Occipital lobe (tissue), 2 donors: ENCODE measurements around the gene FGD5. TPM values are rescaled to one million over a fixed set of nuclear protein-coding genes. Genes with fewer than 3 reads are reported as not detected.

ENCODE experiments used
- DNase-seq: peaks from one replicate; lab custom pipeline; 2025; lab: John Stamatoyannopoulos, UW
- total RNA-seq: library from RNA; depleted of rRNA; stranded (reverse); fragments of >200 nt; gene quantifications from one replicate; pipeline ENCODE4 v1.2.3, GENCODE V29; 2014

The FGD5 gene
- total RNA-seq, 1 donor from 2014 or later: 2.7 TPM

DNA sequence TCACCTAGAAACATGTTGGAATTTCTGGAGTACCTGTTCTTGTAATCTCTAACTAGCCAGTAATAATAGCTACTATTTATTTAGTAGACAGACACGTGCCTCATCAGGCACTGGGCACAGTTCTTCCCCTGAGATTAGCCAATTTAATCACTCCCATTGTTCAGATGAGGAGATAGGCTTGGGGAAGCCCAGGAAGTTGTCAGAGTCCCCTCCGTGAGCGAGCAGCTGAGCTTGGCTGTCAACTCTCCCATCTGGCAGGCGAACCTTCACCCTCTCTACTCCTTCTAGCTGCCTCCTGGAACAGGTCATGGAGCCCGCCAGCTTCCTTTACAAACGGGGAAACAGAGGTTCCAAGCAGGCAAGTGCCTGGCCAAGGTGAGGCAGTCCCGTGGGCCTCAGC lies 31.1 kb upstream of the FGD5 start:
- no peak for DNase-seq

- DNase-seq: no peak
Measured at GRCh38 chr3:14788644-14789043, 30.1 kb upstream of the FGD5 start.

GRCh38 chr3:14789221-14789620 lies 29.5 kb upstream of the FGD5 start:
- DNase-seq: no peak

GRCh38 chr3:14789640-14790285 lies 29.0 kb upstream of the FGD5 start:
- no peak for DNase-seq

- no peak for DNase-seq
Measured at GRCh38 chr3:14791343-14791945, 27.3 kb upstream of the FGD5 start.

DNA sequence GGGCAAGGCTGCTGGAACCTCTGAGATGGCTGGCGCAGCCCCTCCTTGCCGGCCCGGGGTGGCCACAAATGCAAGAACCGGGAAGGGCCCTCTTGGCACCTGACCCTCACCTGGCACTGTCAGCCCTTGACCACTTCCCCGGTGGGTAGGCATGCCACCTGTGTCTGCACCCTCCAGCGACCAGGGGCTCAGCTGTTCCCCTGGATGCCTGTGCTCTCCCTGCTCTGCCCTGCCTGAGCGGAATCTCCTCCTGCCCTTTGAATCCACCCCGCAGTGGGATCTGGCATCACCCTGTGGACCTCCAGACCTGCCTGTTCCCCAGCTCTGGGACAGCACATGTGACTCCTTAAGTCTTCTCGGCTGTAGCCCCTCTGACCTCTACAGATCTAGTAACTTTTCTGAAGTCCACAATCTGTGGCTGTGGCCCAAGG lies 26.1 kb upstream of the FGD5 start:
- no peak for DNase-seq

GRCh38 chr3:14793126-14793857 lies 25.5 kb upstream of the FGD5 start:
- no peak for DNase-seq

GRCh38 chr3:14793858-14794234 lies 24.9 kb upstream of the FGD5 start:
- DNase-seq: no peak

DNA sequence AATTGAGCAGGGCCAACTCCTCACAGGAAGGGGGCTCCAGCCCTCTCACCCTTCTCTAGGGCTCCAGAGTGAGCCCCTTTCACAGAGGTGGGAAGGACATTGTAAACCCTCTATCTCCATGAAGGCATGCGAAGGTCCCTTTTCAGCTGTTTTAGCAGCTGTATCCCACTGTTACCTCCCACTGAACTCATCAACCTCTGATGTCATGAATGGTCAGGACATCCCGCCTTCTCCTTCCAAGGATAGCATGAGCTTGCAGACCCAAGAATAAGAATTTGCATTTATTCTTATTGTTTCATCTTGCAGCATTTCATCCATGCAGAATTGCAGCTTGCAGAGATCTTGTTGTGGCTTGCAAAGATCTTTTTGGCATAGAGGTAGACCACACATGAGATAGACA lies 24.3 kb upstream of the FGD5 start:
- DNase-seq: no peak

- no peak for DNase-seq
Measured at GRCh38 chr3:14795996-14796395, 22.8 kb upstream of the FGD5 start.

- no peak for DNase-seq
Measured at GRCh38 chr3:14796403-14797077, 22.2 kb upstream of the FGD5 start.

DNA sequence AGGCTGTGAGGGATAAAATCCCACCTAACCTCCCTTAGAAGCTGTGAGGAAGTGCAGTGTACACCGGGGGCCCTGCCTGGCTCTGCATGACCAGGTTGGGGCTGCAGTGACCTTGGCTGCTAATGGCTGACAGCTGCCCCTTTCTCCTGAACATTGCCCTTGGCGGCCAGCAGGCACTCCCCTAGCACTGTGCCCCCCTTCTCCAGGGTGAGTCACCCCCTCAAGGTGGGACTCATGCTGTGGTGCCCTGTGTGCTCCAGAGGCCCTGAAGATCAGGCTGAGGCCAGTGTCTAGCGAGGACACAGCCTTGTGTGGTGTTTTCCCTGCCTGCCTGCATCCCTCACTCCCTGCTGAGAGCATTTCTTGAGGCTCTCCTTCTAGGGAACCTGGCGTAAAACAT lies 21.0 kb upstream of the FGD5 start:
- no peak for DNase-seq

DNA sequence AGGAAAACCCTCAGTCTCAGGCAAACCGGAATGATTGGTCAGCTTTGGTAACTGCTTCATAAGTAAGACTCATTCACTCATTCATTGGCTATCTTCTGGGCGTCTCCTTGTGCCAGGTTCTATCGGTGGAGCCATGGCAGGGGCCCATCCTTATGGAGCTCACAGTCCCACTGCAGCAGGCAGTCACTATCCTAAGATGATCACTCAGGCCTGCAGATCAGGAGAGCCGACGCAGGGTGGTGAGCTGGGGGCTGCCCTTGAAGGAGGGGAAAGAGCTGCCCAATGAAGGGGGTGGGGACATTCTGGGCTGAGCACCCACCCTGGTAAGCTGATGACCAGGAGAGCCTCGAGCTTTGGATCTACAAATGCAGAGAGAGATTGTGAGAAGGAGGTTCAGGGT lies 20.5 kb upstream of the FGD5 start:
- no peak for DNase-seq

- no peak for DNase-seq
Measured at GRCh38 chr3:14799146-14799545, 19.6 kb upstream of the FGD5 start.

GRCh38 chr3:14801031-14801430 lies 17.7 kb upstream of the FGD5 start:
- no peak for DNase-seq

DNA sequence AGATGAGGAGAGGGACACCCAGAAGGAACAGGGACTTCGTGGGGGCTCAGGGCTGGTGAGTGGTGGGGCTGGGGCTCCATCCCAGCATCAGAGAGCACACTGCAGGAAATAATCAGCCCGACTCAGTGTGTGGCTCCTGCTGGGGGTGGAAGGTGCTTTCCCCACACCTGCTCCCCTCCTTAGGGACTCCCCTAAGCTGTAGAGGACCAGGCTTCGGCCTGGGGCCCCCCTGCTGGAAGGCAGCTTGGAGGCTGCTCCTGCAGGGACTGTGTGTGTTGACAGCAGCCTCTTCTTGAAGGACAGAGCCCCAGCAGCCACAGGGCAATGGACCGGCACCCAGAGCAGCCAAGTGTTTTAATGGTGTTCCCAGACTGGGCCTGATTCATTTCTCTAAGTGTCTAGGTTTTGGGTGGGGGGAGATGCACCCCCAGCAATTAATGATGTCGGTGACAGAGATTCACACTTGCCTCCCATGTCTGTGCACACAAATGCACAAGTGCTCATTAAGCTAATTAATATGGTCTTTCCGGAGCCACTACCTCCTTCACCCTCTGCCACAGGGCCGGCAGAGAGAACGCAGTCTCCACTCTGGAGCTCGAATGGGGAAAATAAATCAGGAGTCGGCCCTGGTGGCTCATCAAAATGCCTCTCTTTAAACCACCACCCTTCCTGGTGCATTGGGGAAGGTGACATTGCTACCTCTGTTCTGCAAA lies 16.9 kb upstream of the FGD5 start:
- DNase-seq: no peak

GRCh38 chr3:14802381-14802731 lies 16.4 kb upstream of the FGD5 start:
- no peak for DNase-seq

DNA sequence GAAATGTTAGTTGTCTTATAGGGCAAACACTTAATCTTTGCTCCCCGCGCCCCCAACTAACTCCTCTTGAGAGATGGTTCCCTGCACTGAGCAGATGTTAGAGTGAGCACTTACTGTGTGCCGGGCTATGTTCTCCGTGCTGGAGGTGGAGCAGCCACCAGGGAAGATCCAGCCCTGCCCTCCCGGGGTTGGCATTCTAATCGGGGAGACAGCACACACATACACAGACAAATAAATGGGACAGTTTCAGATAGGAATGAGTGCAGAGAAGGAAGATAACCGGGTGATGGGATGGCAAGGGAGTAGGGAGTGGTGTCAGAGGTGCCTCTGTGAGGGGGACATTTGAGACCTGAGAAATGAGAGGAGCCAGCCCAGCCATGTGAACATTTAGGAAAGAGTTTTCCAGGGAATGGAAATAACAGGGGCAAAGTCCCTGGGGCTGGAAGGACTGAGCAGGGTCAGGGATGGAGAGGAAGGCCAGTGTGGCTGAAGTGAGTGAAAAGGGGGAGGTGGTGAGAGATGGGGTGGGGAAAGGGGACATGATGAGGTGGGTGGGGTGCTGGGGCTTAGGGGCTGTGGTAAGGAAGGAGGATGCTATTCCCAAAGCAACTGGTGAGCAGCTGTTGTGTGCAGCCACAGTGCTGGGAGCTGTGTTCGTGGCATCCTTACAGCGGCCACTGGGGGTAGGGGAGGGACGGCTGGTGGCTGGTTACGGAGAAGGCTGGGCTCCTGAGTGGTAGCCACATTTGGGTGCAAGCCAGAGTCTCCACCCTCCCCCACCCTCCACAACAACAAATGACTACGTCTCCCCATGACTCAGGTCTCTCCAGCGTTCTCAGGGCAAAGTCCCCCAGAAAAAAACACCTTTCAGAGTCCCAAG lies 15.4 kb upstream of the FGD5 start:
- no peak for DNase-seq

- DNase-seq: no peak
Measured at GRCh38 chr3:14803981-14804834, 14.6 kb upstream of the FGD5 start.
